HEK293 (cell line): ENCODE measurements around the gene ITGB1.

Source experiments
- BCL11A ChIP-seq: fragments of 450-650 bp; formaldehyde crosslinking; IDR thresholded peaks from 2 replicates; pipeline ENCODE4 v1.5.1; 2016; ENCODE audit warnings: low read depth, missing biosample characterization, missing genetic modification characterization
- MZF1 ChIP-seq: fragments of 450-650 bp; formaldehyde crosslinking; IDR thresholded peaks from 2 replicates; pipeline ENCODE4 v1.5.1; 2017; ENCODE audit warnings: missing biosample characterization, missing genetic modification characterization, borderline replicate concordance
- ZNF530 ChIP-seq: fragments of 450-650 bp; formaldehyde crosslinking; IDR thresholded peaks from 2 replicates; pipeline ENCODE4 v1.5.1; 2016; ENCODE audit warnings: low read depth, missing biosample characterization, missing genetic modification characterization
- TF ChIP-seq, protein P1 (sequence below): fragments of 450-650 bp; formaldehyde crosslinking; IDR thresholded peaks from 2 replicates; pipeline ENCODE4 v1.5.1; 2016; ENCODE audit warnings: missing biosample characterization, missing genetic modification characterization

DNA sequence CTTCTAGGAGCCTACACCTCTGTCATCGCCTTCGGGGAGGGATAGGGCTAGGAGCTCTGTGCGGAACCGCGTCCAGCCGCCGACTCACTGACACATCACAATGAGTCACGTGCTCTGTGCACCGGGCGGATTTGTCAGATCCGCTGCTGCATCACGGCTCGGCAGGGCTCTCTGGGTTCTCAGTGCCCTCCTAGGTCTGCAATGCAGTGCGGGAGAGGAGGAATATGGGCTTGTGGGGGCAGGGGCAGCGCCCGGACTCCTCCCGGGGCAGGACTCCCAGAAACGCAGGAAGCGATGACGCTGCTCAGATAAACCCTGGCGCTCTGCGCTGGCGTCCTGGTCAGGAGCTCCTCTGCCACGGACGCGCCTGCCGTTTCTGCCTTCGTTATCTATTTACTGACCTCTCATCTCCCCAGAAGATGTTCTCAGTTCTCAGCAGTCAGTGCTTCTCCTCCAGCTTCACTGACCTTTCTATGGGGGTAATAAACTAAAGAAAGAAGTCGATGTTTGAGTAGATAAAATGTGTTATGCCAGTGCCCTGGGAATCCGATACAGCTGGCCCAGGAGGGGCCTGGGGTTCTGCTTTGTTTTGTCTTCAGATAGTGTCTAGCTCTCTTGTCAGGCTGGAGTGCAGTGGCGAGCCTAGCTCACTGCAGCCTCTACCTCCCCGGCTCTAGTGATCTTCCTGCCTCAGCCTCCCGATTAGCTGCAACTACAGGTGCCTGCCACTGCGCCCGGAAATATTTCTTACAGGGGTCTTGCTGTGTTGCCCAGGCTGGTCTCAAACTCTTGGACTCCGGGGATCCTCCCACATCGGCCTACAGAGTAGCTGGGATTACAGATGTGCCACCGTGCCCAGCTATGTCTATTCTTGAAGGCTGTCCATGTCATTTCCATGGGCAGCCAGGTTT, 22.8 kb upstream of the ITGB1 start:
- TF ChIP-seq, protein P1, sequence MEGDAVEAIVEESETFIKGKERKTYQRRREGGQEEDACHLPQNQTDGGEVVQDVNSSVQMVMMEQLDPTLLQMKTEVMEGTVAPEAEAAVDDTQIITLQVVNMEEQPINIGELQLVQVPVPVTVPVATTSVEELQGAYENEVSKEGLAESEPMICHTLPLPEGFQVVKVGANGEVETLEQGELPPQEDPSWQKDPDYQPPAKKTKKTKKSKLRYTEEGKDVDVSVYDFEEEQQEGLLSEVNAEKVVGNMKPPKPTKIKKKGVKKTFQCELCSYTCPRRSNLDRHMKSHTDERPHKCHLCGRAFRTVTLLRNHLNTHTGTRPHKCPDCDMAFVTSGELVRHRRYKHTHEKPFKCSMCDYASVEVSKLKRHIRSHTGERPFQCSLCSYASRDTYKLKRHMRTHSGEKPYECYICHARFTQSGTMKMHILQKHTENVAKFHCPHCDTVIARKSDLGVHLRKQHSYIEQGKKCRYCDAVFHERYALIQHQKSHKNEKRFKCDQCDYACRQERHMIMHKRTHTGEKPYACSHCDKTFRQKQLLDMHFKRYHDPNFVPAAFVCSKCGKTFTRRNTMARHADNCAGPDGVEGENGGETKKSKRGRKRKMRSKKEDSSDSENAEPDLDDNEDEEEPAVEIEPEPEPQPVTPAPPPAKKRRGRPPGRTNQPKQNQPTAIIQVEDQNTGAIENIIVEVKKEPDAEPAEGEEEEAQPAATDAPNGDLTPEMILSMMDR = no peak; the same call in 1 of the 2 replicates
- TF ChIP-seq ZNF530 (tag by site-specific recombination) (no peak), MZF1 (no peak), BCL11A (tag by site-specific recombination) (no peak)
